HUES64 (cell line): ENCODE results near the gene MAP2.

Experiments used
- H3K27ac ChIP-seq: 2 replicates; pipeline ENCODE4 v1.7.0; 2013; ENCODE audit warnings: low read depth, low read length, inconsistent platforms
- H3K27me3 ChIP-seq: 2 replicates; pipeline ENCODE4 v1.6.1; 2013; ENCODE audit warnings: mild to moderate bottlenecking, low read length; ENCODE audit not compliant: insufficient read depth
- H3K36me3 ChIP-seq: 2 replicates; pipeline ENCODE4 v1.6.1; 2013; ENCODE audit warnings: mild to moderate bottlenecking, low read length; ENCODE audit not compliant: insufficient read depth
- H3K4me1 ChIP-seq: 2 replicates; pipeline ENCODE4 v1.6.1; 2013; ENCODE audit warnings: mild to moderate bottlenecking, low read length, moderate library complexity; ENCODE audit not compliant: insufficient read depth
- H3K4me3 ChIP-seq: 2 replicates; pipeline ENCODE4 v1.5.1; 2013; ENCODE audit warnings: mild to moderate bottlenecking, low read length, moderate library complexity
- H3K9ac ChIP-seq: 2 replicates; pipeline ENCODE4 v1.6.1; 2013; ENCODE audit warnings: mild to moderate bottlenecking, low read depth, low read length
- H3K9me3 ChIP-seq: 2 replicates; pipeline ENCODE4 v1.6.1; 2013; ENCODE audit warnings: low read depth, low read length; ENCODE audit not compliant: insufficient read depth
- WGBS: fragments of 150-250, 120-280 bp; methylation state at CpG from one replicate; pipeline ENCODE4 v1.1.7; 2013; ENCODE audit warnings: missing lambda C conversion rate; 5-methylcytosine and 5-hydroxymethylcytosine counted together

MAP2 gene

DNA sequence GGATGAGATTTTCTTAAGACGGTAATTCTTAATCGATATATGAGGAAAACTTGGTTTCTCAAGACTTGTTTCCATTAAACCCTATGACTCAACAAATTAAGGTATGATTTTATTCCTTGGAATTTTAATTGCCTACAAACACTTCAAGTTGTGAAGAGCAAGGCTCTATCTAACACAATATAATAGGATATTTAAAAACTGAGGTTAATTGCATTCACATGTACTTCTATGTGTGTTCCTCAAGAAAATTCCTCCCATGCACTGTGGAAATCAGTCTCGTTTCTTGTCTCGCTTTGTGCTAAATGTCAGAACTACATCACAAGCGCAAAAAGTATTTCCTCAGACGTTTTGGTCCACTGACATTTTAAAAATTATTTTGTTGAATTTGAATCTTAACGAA lies 238.2 kb downstream of the MAP2 start:
- 95% methylated on average over 5 of the region's 7 CpGs for WGBS
- H3K27me3 ChIP-seq, result no peaks in the 10 kb centered on the region

DNA sequence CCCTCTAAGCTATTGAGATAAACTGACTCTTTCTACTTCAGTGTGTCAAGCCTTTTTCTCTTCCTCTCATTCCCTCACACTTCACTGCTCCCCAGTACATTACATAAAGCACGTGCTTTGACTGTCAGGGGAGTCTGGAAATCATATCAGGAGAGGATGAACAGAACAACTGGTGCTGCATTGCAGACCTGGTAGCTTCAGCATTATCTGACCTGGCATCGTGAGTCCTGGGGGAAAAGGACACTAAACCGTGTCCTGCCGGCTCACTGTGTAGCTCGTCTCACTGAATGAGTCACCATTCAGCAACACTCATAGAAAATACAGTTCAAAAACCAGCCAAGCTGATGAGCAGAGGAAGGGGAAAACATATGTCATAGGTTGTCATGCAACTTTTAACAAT lies 239.3 kb downstream of the MAP2 start:
- no peaks in the 10 kb centered on the region for H3K27me3 ChIP-seq
- H3K4me1 ChIP-seq, result peaks cover 40% of the 10 kb centered on the region
- WGBS, result 74% methylated on average over 5 of the region's 5 CpGs
- H3K27ac ChIP-seq, result no peak overlapping the region
- H3K4me3 ChIP-seq, result no peak overlapping the region
- no peaks in the 10 kb centered on the region for H3K36me3 ChIP-seq
- no peaks in the 10 kb centered on the region for H3K9me3 ChIP-seq
- no peak overlapping the region for H3K9ac ChIP-seq

More for the DNA sequence above, 238.2 kb downstream of the MAP2 start:
- Histone ChIP-seq H3K9me3 (no peaks in the 10 kb centered on the region), H3K27ac (no peak overlapping the region), H3K4me1 (peaks cover 35% of the 10 kb centered on the region), H3K4me3 (no peak overlapping the region), H3K36me3 (no peaks in the 10 kb centered on the region), H3K9ac (no peak overlapping the region)

DNA sequence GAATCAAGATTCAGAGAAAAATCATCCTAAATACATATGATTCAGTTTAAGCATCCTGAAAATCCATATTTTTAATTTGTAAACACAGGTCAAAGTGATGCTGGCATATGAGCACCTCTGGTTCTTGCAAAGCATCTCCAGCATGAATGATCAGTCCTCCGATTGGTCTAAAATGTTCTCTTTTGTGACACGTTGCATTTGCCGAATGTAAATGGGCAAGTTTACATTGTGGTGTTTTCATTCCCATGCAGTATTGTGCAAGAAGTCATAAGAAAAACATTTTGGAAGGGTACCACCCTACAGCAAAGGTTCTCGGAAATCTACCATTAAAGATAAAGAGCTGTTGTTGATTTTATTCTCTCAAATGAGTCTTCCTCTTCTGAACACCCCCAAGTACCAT lies 239.8 kb downstream of the MAP2 start:
- peaks cover 40% of the 10 kb centered on the region for H3K4me1 ChIP-seq
- H3K36me3 ChIP-seq, result no peaks in the 10 kb centered on the region
- H3K9ac ChIP-seq, result no peak overlapping the region
- no peaks in the 10 kb centered on the region for H3K27me3 ChIP-seq
- no peaks in the 10 kb centered on the region for H3K9me3 ChIP-seq
- WGBS, result 98% methylated on average over 4 of the region's 4 CpGs
- H3K4me3 ChIP-seq, result no peak overlapping the region
- no peak overlapping the region for H3K27ac ChIP-seq

DNA sequence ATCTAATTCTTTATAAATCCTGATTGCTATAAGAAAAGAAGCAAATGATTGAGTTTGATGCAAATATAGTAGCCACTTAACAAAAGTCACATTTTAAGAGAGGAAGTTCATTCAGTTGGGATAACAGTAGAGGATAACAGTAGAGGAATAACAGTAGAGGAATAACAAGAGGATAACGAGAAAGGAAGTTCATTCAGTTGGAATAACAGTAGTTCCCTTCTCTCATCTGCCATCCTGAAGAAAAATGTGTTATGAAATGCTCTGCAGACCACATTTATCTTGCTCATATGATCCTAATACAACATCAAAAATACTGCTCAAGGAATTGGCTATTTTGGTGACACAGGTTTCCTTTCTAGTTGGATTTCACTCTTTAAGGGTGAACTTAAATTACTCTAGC lies 242.4 kb downstream of the MAP2 start:
- H3K9ac ChIP-seq, result no peak overlapping the region
- no peaks in the 10 kb centered on the region for H3K36me3 ChIP-seq
- no peaks in the 10 kb centered on the region for H3K27me3 ChIP-seq
- no peak overlapping the region for H3K4me3 ChIP-seq
- no peak overlapping the region for H3K27ac ChIP-seq
- WGBS, result 88% methylated on average over 1 of the region's 1 CpG
- H3K4me1 ChIP-seq, result peaks cover 41% of the 10 kb centered on the region
- no peaks in the 10 kb centered on the region for H3K9me3 ChIP-seq

DNA sequence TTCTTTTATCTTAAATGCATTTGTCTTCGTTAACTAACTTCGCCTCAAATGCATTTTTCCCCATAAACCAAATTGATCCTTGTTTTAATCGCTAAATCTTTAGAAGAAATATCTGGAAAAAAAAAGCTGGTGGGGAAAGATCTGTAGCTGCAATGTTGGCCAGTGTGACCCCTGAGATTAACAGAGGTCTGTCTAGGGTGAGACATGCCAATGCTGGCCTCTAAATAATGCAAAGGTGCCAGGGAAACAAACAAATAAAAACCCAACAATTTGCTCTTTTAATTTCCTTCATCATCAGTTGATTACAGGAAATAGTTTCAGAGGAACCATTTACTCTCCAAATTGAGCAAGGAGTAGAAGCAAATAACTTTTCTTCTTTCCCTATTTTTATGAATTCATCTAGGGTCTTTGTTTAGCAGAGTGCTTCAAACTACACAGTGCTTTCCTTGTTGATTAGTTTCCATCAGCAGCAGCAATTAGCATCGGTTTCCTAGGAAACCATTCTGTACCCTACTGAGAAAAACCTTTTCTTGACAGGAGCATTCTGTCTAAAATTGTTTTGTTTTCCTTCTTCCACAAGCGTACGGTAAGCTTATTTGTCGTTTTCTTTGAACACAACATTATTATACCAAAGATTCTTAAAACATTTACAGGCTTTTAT lies 247.3 kb downstream of the MAP2 start:
- H3K4me3 ChIP-seq, result no peak overlapping the region
- H3K9me3 ChIP-seq, result no peaks in the 10 kb centered on the region
- H3K36me3 ChIP-seq, result no peaks in the 10 kb centered on the region
- no peak overlapping the region for H3K27ac ChIP-seq
- 92% methylated on average over 7 of the region's 7 CpGs for WGBS
- peaks cover 19% of the 10 kb centered on the region for H3K4me1 ChIP-seq
- no peak overlapping the region for H3K9ac ChIP-seq
- H3K27me3 ChIP-seq, result no peaks in the 10 kb centered on the region

DNA sequence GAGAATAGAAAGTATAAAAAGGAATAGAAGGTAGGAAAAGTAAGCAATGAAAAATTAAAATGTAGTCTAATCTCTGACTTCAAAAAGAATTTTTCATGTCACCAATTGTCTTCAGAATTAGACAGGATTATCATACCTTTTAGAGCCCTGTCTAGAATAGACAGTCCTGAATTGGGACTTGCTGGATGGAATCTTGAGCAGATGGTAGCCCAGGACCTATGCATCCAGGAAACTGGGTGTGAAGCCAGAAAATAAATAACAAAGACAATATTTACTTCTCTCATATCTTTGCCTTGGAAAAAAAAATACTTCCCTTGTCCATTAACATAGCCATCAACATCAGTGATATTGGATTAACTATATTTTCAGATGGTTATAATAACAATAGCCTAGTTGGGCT lies 250.0 kb downstream of the MAP2 start:
- H3K27ac ChIP-seq, result no peak overlapping the region
- H3K4me3 ChIP-seq, result no peak overlapping the region
- H3K36me3 ChIP-seq, result no peaks in the 10 kb centered on the region
- no peaks in the 10 kb centered on the region for H3K9me3 ChIP-seq
- H3K4me1 ChIP-seq, result peaks cover 6% of the 10 kb centered on the region
- no peaks in the 10 kb centered on the region for H3K27me3 ChIP-seq
- H3K9ac ChIP-seq, result no peak overlapping the region

DNA sequence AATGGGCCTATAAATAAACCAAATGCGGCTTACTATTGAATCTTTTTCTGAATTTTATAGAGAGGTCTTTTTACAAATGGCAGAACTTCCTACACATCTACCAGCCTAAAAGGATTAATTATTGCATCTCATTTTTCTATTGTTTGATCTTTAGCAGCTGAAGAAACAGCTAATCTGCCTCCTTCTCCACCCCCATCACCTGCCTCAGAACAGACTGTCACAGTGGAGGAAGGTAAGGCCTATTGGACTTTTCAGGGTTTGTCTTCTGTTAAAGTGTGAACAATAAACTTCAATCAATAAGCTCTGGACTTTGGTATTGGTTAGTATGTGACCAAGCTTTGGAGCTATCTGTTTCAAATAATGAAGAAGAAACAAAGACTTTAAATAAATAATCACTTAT lies 256.7 kb downstream of the MAP2 start:
- no peaks in the 10 kb centered on the region for H3K9me3 ChIP-seq
- H3K36me3 ChIP-seq, result no peaks in the 10 kb centered on the region
- no peak overlapping the region for H3K4me3 ChIP-seq
- no peaks in the 10 kb centered on the region for H3K4me1 ChIP-seq
- no peaks in the 10 kb centered on the region for H3K27me3 ChIP-seq
- no peak overlapping the region for H3K27ac ChIP-seq
- no peak overlapping the region for H3K9ac ChIP-seq
- no CpG with 5 or more reads among the region's 1 CpG for WGBS

DNA sequence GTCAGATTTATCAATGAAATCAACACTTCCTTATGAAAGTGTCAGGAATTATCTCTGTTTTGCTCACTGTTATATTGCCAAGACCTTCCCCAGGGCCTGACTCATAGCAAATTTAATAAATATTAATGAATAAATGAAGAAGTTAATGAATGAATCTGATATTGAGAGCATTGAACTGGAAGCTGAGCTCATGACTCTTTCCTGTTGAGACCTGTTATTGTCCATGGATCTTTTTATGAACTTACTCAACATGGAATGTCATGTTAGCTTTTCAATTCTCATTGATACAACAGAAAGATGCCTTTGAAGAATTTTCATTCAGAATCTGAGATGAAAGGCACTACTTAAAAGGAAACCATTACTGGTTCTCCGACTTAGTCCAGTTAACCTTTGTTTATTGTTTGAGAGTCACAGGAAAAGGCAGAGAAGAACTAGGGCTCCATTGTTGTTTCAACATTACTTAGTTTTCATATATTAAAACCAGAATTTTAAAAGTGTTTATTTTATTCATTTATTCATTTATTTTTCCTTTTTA lies 257.4 kb downstream of the MAP2 start:
- H3K36me3 ChIP-seq, result no peaks in the 10 kb centered on the region
- no peak overlapping the region for H3K9ac ChIP-seq
- H3K27me3 ChIP-seq, result no peaks in the 10 kb centered on the region
- H3K27ac ChIP-seq, result no peak overlapping the region
- 93% methylated on average over 1 of the region's 1 CpG for WGBS
- no peaks in the 10 kb centered on the region for H3K4me1 ChIP-seq
- no peaks in the 10 kb centered on the region for H3K9me3 ChIP-seq
- H3K4me3 ChIP-seq, result no peak overlapping the region

DNA sequence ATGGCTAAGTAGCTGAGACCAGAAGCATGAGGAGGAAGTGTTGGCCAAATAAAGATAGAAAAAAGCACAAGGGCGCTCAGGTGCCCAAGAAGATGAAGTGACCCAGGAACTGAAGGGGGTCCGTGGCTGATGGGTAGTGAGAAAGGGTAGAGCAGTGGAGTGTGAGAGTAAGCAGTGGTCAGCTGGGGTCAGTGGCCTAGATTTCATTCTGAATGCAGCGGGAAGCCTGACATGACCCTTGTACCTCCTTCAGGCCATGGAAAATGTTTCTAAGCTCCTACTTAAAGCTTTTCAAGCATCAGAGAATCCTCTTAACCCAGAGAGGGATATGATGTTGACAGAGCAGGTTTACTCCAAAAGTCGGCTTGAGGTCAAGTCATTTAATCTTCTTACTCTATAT lies 258.8 kb downstream of the MAP2 start:
- Histone ChIP-seq H3K4me1 (peaks cover 6% of the 10 kb centered on the region), H3K9ac (no peak overlapping the region), H3K9me3 (no peaks in the 10 kb centered on the region), H3K36me3 (no peaks in the 10 kb centered on the region), H3K27ac (no peak overlapping the region), H3K4me3 (no peak overlapping the region), H3K27me3 (no peaks in the 10 kb centered on the region)
- 85% methylated on average over 3 of the region's 4 CpGs for WGBS

DNA sequence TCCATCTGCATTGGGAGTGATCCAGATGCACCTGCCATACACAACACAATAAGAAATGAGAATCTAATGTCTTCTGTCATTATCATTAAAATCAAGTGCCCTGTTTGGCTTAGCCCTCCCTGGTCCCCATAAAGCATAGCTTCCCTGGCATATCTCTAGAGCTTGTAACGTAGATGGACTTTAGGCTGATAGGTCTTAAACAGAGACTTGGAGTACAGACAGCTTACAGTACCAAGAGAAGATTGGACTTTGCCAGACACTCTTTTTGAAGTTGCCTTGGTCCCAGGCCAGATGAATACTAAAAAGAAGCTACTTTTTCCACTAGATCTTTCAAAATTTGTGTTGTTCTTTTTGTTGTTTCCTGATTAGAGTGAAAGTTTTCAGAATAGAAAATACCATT lies 261.5 kb downstream of the MAP2 start:
- H3K9ac ChIP-seq, result no peak overlapping the region
- no peaks in the 10 kb centered on the region for H3K9me3 ChIP-seq
- H3K36me3 ChIP-seq, result no peaks in the 10 kb centered on the region
- no peak overlapping the region for H3K4me3 ChIP-seq
- no peak overlapping the region for H3K27ac ChIP-seq
- 97% methylated on average over 1 of the region's 1 CpG for WGBS
- H3K27me3 ChIP-seq, result no peaks in the 10 kb centered on the region
- H3K4me1 ChIP-seq, result peaks cover 7% of the 10 kb centered on the region

DNA sequence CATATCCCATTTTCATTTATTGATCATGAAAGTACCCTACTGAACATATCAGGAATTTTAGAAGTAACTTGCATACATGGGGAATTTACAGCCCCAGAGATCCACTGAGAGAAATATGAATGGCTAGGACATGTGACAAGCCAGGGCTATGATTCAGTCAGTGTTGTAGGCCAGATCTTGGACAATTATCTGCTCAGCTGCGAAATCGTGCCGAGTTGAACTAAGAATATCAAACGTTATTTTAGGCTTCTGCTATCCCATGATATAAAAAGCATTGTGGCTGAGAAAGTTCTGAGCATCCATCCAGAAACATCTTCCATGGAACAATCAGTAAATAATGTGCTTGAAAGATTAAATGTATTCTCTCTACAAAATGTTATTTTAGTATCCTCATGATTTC lies 262.1 kb downstream of the MAP2 start:
- H3K4me1 ChIP-seq, result peaks cover 10% of the 10 kb centered on the region
- no peak overlapping the region for H3K27ac ChIP-seq
- H3K9ac ChIP-seq, result no peak overlapping the region
- H3K27me3 ChIP-seq, result no peaks in the 10 kb centered on the region
- H3K9me3 ChIP-seq, result no peaks in the 10 kb centered on the region
- no peaks in the 10 kb centered on the region for H3K36me3 ChIP-seq
- no peak overlapping the region for H3K4me3 ChIP-seq
- 96% methylated on average over 4 of the region's 4 CpGs for WGBS

DNA sequence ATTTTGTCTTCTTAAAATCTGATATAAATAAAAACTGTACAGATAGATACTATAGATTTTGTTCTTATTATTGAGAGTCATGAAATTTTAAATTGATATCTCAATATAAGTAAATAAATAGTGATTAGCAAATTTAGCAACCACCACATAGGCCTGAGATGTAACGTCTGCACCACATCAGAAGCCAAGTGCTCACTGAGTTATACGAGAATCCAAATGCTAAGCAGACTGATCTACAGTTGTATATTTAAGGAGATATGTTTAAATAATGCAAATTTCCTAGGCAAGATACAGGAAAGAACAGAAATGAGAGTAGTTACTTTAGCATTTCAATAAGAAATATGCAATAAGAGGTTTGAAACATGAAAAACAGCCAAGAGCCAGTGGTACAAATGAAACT lies 262.6 kb downstream of the MAP2 start:
- Histone ChIP-seq H3K9ac (no peak overlapping the region), H3K9me3 (no peaks in the 10 kb centered on the region), H3K27me3 (no peaks in the 10 kb centered on the region), H3K27ac (no peak overlapping the region), H3K4me3 (no peak overlapping the region), H3K36me3 (no peaks in the 10 kb centered on the region), H3K4me1 (peaks cover 10% of the 10 kb centered on the region)
- WGBS, result 95% methylated on average over 2 of the region's 2 CpGs
